ENCODE measurements around the gene RHBDF1. TPM values are rescaled to one million over a fixed set of nuclear protein-coding genes. Genes with fewer than 3 reads are reported as not detected.

Gene RHBDF1
- polyA plus RNA-seq, 3 donors, result 0.20 TPM; not detected in 2

DNA sequence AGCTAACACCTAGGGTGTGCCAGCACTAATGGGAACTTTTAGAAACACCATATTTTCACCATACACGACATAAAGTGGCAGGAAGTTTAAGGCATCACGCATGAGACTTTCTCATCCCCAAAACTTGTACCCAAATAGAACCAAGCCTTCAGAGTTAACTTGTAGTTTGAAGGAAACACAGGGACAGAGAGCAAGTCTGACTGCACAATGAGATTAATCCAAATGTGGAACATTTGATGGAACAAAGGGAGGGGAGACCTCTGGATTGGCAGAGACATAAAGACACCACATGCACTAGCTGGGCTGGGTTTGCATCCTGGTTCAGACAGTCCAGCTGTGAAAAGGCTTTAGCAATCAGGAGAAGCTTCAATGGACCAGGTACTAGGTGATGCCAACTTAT lies 41.9 kb upstream of the RHBDF1 start:
- no peak overlapping the region for H3K4me3 ChIP-seq (replicated peaks in 1 of 3; ENCODE audit: low read depth in 2 of 3, low read length in 3 of 3)
- H3K27me3 Mint-ChIP-seq (ENCODE audit: low read depth in 3 of 3), result no peaks in the 10 kb centered on the region
- H3K27ac ChIP-seq (ENCODE audit: low read depth in 1 of 2, low read length in 2 of 2), result no peak overlapping the region
- no peaks in the 10 kb centered on the region for H3K79me2 ChIP-seq (ENCODE audit: insufficient read depth, low read length)
- H4K20me1 ChIP-seq (ENCODE audit: insufficient read depth, low read length), result no peaks in the 10 kb centered on the region
- no CpG with 5 or more reads among the region's 2 CpGs for WGBS (ENCODE audit: insufficient coverage)
- peaks cover 18 to 59% of the 10 kb centered on the region in 2 donors for H3K36me3 ChIP-seq (replicated peaks in 1 of 2; ENCODE audit: control insufficient read depth in 1 of 2, insufficient read depth in 2 of 2, low read length in 2 of 2)
- no peak overlapping the region for H3K9ac ChIP-seq (ENCODE audit: insufficient read depth, low read length, poor library complexity, severe bottlenecking)
- H3K4me3 Mint-ChIP-seq, result no peak overlapping the region
- DNase-seq, result no peak
- H3K27me3 ChIP-seq (ENCODE audit: control insufficient read depth in 2 of 2, insufficient read depth in 2 of 2, low read length in 2 of 2), result no peaks in the 10 kb centered on the region
- intact Hi-C loops (cut with micrococcal nuclease), result no loop called here
- no peak overlapping the region for H3K27ac Mint-ChIP-seq
- peaks cover 6% of the 10 kb centered on the region for H3K4me1 Mint-ChIP-seq
- H3K4me2 ChIP-seq (replicated peaks; ENCODE audit: extremely low read depth, low read length, poor library complexity, severe bottlenecking), result no peak overlapping the region
- H2AFZ ChIP-seq (ENCODE audit: insufficient read depth, low read depth, low read length, poor library complexity, severe bottlenecking), result no peak overlapping the region
- TF ChIP-seq, protein P1, sequence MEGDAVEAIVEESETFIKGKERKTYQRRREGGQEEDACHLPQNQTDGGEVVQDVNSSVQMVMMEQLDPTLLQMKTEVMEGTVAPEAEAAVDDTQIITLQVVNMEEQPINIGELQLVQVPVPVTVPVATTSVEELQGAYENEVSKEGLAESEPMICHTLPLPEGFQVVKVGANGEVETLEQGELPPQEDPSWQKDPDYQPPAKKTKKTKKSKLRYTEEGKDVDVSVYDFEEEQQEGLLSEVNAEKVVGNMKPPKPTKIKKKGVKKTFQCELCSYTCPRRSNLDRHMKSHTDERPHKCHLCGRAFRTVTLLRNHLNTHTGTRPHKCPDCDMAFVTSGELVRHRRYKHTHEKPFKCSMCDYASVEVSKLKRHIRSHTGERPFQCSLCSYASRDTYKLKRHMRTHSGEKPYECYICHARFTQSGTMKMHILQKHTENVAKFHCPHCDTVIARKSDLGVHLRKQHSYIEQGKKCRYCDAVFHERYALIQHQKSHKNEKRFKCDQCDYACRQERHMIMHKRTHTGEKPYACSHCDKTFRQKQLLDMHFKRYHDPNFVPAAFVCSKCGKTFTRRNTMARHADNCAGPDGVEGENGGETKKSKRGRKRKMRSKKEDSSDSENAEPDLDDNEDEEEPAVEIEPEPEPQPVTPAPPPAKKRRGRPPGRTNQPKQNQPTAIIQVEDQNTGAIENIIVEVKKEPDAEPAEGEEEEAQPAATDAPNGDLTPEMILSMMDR (IDR thresholded peaks at IDR 0.05), result no peak
- no peaks in the 10 kb centered on the region for H3K9me3 Mint-ChIP-seq
- peaks cover 2 to 5% of the 10 kb centered on the region in 2 donors for H3K4me1 ChIP-seq (ENCODE audit: control insufficient read depth in 1 of 2, insufficient read depth in 2 of 2, low read length in 2 of 2)
- no peaks in the 10 kb centered on the region for H3K9me3 ChIP-seq (replicated peaks in 1 of 2; ENCODE audit: control insufficient read depth in 1 of 2, insufficient read depth in 1 of 2, low read length in 2 of 2)
- H3K36me3 Mint-ChIP-seq, result peaks cover 57 to 66% of the 10 kb centered on the region in 2 donors

DNA sequence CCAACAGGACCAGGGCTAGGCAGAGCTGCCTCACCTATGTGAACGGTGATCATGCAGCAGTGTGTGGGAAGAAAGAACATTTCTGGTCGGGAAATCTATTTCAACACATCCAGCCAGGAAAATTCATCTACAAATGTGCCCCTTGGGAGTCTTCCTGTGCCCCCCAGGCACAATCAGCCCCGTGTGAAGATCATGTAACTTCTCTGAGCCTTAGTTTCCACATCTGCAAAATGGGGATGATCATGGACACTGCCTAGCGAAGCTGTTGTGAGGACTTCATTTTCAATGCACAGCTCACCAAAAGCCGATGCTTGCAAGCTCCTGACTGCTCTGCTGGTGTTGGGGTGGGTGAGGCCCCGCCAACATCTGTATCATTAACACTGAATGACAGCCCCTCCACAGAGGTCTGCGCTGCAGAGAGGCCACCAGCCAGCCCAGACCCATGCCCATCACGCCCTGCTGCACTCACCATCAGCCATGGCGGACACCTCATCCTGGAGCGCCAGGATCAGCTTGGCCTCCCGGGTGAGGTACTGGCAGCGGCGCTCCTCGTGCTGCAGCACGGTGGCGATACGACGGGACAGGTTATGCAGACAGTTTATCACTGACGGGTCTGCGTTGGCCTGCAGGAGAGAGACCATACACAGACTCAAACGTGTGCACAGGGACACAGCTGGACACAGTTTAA lies 39.9 kb upstream of the RHBDF1 start:
- intact Hi-C loops (cut with micrococcal nuclease), result no loop called here

More for the DNA sequence above, 39.9 kb upstream of the RHBDF1 start:
- H3K4me2 ChIP-seq (replicated peaks; ENCODE audit: extremely low read depth, low read length, poor library complexity, severe bottlenecking), result no peak overlapping the region
- no peak overlapping the region for H2AFZ ChIP-seq (ENCODE audit: insufficient read depth, low read depth, low read length, poor library complexity, severe bottlenecking)
- peaks cover 21 to 68% of the 10 kb centered on the region in 2 donors for H3K36me3 ChIP-seq (replicated peaks in 1 of 2; ENCODE audit: control insufficient read depth in 1 of 2, insufficient read depth in 2 of 2, low read length in 2 of 2)
- H3K9me3 ChIP-seq (replicated peaks in 1 of 2; ENCODE audit: control insufficient read depth in 1 of 2, insufficient read depth in 1 of 2, low read length in 2 of 2), result no peaks in the 10 kb centered on the region
- Mint-ChIP-seq H3K27me3 (ENCODE audit: low read depth in 3 of 3) (no peaks in the 10 kb centered on the region), H3K9me3 (no peaks in the 10 kb centered on the region), H3K27ac (peak overlapping the region in 1 of 7 donors; percentile 25), H3K4me3 (no peak overlapping the region), H3K36me3 (peaks cover 67 to 73% of the 10 kb centered on the region in 2 donors), H3K4me1 (peaks cover 6% of the 10 kb centered on the region)
- H4K20me1 ChIP-seq (ENCODE audit: insufficient read depth, low read length), result no peaks in the 10 kb centered on the region
- no peak overlapping the region for H3K4me3 ChIP-seq (replicated peaks in 1 of 3; ENCODE audit: low read depth in 2 of 3, low read length in 3 of 3)
- H3K27ac ChIP-seq (ENCODE audit: low read depth in 1 of 2, low read length in 2 of 2), result no peak overlapping the region
- no peak overlapping the region for H3K9ac ChIP-seq (ENCODE audit: insufficient read depth, low read length, poor library complexity, severe bottlenecking)
- TF ChIP-seq, protein P1 (IDR thresholded peaks at IDR 0.05), result no peak
- no peak for DNase-seq
- H3K27me3 ChIP-seq (ENCODE audit: control insufficient read depth in 2 of 2, insufficient read depth in 2 of 2, low read length in 2 of 2), result no peaks in the 10 kb centered on the region
- H3K4me1 ChIP-seq (ENCODE audit: control insufficient read depth in 1 of 2, insufficient read depth in 2 of 2, low read length in 2 of 2), result peaks cover 2 to 5% of the 10 kb centered on the region in 2 donors
- 98% methylated on average over 15 of the region's 21 CpGs for WGBS (ENCODE audit: insufficient coverage)
- H3K79me2 ChIP-seq (ENCODE audit: insufficient read depth, low read length), result no peaks in the 10 kb centered on the region
